ENCODE data around the gene HS3ST5.

DNA sequence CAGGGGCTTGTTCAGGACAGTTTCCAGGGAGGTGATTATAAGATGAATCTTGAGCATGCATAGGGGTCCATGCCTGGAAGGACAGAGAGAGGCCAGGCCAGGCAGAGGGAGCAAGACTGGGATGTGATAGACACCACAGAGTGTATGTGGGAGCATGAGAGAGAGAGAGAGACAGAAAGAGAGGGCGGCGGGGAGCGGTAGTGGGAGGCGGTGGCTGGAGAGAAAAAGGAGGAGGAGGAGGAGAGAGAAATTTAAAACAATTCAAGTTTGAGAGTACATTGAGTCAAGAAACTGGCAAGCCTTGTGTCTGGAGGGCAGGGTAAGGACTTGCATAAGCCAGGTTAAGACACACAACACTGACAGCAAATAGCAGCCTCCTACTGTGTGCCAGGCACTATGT lies 209.0 kb downstream of the HS3ST5 start:
- TF ChIP-seq, protein P1, sequence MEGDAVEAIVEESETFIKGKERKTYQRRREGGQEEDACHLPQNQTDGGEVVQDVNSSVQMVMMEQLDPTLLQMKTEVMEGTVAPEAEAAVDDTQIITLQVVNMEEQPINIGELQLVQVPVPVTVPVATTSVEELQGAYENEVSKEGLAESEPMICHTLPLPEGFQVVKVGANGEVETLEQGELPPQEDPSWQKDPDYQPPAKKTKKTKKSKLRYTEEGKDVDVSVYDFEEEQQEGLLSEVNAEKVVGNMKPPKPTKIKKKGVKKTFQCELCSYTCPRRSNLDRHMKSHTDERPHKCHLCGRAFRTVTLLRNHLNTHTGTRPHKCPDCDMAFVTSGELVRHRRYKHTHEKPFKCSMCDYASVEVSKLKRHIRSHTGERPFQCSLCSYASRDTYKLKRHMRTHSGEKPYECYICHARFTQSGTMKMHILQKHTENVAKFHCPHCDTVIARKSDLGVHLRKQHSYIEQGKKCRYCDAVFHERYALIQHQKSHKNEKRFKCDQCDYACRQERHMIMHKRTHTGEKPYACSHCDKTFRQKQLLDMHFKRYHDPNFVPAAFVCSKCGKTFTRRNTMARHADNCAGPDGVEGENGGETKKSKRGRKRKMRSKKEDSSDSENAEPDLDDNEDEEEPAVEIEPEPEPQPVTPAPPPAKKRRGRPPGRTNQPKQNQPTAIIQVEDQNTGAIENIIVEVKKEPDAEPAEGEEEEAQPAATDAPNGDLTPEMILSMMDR (IDR thresholded peaks at IDR 0.05) = no peak
- no peak for TF ChIP-seq ZFX (IDR thresholded peaks at IDR 0.05; ENCODE audit: borderline replicate concordance)
